Embryonic facial prominence (tissue), 1 donor: ENCODE measurements around the gene RIMBP2.

ENCODE experiments used
- DNase-seq: peaks from one replicate; pipeline ENCODE4 v3.0.0-alpha.2; 2016; ENCODE audit errors: extremely low spot score

The RIMBP2 gene

DNA sequence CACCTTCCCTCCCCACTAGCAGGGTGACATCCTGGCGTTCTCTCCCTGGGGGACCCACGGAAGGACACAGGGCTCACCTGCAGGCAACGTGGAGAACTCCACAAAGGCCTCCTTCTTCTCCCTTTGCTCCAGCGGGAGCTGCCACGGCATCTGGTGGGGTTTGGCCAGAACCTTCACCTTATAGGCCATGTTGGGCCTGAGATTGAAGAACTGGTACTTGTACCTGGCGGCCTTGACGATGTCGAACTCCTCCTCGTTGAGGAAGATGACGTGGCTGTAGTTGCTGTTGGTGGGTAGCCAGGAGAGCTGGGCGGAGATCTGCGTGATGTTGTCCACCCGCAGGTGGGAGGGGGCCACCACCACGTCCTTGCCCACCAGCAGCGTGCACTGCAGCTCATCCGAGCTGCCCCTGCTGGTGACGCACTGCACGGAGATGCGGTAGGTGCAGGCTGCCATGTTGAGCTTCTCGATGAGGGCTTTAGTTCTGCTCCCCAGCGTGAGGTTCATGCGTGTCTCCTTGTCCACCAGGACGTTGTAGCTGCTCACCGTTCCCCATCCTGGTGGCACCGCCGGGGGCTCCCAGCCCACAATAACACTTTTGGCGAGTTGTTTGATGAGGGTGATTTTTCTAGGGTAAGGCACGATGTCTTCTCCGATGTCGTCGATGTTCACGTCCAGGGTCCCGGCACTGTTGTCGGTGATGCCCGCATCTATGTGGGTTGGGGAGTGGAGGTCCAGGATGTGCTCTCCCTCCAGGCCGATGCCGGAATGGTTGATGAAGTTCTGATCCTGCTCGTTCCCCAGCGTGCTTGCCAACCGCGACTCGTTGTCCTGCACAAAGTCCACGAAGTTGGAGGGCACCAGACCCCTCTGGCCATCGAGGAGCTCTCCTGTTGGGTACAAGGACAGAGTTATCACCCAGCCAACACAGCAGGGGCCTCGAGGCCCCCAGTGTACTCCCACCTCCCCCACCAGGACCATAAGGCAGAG lies 274.0 kb downstream of the RIMBP2 start:
- no peak for DNase-seq

DNA sequence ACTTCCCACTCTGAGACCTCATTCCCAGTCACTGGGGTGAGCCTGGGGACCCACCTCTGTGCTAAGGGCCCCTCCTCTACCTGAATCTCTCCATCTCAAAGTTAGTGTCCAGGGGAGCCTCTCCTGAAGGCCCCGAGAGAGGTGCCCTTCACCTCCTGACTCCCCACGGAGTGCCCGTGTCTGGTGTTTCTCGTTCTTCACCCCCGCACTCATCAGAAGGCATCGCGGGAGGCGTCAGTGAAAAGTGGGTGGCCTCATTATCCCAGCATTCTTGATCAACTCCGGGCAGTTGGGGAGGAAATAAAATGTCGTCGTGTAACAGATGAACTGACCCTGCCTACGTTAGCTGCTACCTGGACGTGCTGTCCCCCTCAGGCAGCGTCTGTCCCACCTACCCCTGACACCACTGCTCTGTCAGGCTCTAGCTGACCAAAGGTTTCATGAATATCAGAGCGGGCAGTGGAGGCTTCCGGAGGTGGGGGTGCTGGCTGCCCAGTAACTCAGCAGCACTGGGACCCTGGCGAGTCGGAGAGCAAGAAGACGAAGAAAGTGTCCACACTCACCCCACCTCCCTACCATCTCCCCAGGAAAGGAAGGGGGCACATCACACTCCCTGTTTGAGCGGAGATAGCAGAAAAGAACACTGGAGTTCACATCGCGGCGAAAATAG lies 275.6 kb downstream of the RIMBP2 start:
- no peak for DNase-seq

DNA sequence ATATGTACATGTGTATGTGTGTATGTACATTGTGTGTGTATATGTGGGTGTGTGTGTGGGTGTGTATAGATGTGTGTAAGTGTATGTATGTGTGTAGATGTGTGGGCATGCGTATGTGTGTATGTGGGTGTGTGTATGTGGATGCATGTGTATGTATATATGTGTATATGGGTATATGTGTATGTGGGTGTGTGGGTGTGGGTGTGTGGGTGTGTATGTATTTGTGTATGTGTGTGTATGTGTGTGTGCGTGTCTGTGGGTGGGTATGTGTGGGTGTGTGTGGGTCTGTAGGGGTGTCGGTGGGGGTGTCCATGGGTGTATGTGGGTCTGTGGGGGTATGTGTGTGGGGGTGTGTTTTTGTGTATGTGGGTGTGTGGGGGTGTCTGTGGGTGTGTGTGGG lies 276.8 kb downstream of the RIMBP2 start:
- DNase-seq: no peak

DNA sequence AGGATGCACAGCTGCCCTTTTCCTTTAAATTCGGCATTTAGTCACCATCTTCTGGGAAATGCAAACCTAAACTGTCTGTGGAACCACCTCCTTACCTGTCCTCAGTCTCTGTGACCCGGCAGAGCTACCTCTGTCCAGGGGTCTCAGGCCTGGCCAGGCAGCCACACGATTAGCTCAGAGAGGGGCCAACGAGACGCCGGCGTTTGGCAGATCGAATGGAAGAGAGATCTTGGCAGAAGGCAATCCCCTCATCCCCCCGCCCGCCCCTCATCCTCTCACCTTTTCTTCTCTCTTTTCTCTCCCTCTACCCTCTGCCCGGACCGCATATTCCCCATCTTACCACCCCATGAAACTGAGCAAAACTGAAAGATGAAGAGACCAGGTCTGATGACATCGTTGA lies 277.4 kb downstream of the RIMBP2 start:
- DNase-seq: no peak

DNA sequence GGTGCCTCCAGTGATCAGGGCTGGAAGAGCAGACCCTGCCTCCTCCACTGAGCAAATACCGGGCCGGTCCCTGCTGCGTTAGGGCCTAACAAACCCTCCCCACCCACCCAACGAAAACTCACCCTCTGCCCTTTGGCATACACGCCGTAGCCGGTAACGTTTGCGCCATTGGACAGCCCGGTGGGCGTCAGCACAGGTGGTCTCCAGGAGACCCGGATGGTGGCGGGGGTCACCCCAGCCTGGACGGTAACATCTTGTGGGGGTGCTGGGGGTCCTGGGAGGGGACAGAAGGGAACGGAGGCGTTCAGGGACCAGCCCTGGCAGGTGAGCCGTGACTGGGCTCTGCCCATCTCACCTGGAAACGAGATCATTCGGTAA lies 277.9 kb downstream of the RIMBP2 start:
- no peak for DNase-seq

DNA sequence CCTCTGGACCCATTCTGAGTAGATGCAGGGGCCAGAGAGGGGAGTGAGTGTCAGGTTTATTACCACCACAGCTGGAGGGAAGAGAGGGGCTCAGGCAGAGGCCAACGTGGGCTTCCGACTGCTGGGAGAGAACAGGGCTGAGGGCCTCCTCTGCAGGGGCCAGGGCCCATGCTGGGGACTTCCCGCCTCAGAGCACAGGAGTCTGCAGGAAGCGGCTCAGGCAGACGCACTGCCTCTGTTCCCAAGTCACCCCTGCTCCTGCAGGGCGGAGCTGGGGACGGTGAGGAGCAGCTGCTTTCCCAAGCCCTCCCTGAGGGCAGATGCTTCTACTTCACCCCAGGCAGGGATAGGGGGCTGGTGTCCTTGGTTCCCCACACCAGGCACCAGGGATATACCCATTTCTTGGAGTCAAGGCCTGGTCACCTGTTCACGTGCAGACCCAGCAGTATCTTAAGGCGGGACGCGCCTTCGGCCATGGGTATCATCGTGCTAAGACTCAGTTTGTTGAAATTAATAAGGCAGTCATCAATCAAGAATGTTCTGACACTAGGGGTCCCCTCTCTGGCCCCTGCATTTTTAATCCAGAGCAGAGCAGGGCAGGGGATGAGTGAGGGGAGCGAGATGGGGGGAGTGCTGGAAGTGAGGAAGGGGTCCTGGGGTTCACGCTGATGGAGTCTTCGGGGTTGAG lies 278.4 kb downstream of the RIMBP2 start:
- DNase-seq: no peak

DNA sequence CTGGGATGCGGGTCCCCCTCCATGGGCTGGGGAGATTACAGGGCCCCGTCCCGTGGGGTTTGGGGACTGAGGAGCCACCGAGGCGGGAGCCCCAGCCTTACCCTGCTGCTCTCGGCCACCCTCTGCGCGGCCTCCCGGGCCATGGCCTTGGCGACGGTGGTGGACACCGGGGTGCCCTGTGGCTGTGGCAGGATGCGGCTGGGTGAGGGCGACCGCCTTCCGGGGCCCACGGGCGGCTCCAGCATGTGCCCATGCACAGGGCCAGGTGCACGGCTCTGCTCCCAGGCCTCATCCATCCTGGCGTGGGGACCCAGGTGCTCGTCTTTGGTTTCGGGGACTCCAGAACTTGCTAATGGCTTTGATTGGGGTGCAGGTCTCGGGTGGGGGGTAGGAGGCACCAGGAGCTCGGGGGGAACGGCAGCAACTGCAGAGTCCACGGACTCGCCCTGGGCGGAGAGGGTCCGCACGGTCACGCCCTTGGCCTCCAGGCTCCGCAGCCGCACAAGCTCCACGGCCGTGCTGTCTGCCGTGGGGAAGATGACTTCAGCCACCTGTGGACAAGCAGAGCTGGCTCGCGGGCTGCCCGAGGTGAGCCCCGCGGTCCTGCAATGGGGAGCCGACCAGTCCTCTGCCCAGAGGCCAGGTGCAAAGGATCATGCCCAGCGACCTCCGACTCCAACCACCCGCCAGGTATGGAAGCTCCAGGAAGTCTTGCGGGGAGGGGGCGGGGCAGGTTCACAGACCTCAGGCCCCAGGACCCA lies 279.2 kb downstream of the RIMBP2 start:
- no peak for DNase-seq

DNA sequence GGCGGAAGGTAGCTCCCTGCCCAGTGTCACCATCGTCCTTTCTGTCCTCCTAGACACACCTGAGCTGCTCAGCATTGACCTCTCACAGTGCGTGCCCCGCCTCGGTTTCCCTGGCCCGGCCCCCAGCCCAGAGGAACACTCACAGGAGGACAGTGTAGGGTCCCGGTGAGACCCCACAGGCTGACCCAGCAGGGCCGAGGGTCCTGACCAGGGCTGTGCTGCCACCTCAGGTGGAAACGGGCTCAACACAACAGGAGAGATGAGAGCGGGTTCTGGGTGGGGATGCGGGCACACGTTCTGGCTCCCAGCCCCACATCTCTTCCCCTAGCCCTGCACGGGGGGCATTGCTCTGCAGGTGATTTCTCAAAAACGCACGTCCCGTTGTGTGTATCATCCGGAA lies 280.3 kb downstream of the RIMBP2 start:
- no peak for DNase-seq

DNA sequence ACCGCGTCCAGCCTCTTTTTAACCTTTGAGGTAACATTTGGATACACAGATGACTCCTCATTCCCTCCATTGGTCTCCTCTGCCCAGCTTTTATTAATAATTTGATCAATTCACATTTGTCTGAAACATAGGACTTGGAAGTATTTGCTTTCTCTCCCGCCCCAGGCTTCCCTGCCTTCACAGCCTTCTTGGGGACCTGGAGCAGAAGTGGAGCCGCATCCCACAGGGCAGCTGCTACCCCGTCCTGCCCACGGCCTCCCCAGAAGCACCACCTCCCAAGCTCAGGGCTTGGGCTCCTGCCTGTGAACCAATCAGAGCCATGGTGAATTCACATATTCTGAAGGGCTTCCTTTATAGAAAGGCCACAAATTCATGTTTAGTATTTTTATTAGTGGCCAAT lies 280.8 kb downstream of the RIMBP2 start:
- no peak for DNase-seq

DNA sequence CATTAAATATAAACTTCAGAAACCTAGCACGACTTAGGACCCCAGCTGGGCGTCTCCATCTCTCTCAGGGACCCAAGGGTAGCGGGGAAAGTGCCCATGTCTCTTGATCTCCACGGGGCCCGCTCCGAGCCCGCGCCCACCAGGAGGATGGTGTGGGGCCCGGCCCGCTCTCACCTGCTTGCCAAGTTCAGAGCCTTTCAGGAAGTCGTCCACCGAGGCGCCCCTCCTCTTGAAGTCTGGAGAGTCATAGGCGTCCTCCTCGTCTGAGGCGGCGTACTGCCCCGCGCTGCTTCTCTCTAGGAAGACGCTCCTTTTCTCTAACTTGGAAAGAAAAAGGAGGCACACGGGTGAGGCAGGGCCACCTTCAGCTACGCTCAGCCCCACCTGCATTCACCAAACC lies 281.5 kb downstream of the RIMBP2 start:
- DNase-seq: no peak

DNA sequence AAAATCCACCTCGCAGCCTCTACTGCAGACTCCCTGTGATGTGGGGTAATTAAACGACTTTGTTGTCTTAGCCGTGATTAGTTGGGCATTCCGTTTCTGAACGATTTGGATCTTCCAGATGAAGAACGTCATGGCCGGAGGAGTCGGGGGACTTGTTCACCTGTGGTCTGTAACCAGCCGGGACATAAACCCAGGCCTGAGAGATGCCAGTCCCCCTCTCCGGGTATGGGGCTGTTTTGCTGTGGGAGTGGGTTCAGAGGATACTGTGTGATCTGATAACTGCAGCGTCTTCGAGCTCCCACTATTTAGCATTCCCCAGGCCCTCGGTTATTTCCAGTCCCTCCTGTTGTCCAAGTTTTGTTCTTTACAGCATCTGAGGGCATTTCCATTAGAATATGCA lies 282.3 kb downstream of the RIMBP2 start:
- DNase-seq: no peak

DNA sequence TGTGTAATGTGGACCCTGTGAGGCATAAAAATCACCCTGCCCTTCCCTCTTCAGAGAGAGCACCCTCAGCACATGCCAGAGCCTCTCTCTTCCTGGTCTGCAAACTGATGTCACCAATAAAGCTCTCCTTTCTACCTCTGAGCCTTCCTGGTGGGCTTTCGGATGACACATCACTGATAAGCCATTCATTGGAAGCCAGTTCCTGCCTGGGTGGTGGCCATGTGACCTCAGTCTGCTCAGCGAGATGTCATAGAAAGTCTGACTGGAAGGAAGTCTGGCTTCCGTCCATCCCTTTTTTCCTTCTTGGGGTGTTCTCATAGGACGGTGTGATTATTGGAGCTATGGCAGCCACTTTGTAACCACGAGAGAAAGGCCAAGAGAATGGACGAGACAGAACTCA lies 282.7 kb downstream of the RIMBP2 start:
- no peak for DNase-seq

DNA sequence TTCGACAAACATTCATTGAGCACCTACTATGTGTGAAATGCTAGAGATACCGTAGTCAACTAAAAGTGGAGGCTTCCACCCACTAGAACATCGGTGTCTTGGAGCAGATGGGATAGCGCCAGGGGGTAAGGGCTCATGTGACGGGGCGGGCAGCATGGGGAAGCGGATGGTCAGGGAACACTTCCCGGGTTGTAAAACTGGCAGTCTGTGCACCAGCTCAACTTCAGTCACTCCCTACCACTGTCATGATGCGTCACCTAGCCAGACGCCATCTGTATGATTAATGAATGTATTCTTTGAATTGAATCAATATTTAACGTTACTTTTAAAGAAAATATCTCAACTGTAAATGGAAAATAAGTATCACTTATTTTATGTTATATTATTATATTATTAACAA lies 284.9 kb downstream of the RIMBP2 start:
- DNase-seq: no peak

DNA sequence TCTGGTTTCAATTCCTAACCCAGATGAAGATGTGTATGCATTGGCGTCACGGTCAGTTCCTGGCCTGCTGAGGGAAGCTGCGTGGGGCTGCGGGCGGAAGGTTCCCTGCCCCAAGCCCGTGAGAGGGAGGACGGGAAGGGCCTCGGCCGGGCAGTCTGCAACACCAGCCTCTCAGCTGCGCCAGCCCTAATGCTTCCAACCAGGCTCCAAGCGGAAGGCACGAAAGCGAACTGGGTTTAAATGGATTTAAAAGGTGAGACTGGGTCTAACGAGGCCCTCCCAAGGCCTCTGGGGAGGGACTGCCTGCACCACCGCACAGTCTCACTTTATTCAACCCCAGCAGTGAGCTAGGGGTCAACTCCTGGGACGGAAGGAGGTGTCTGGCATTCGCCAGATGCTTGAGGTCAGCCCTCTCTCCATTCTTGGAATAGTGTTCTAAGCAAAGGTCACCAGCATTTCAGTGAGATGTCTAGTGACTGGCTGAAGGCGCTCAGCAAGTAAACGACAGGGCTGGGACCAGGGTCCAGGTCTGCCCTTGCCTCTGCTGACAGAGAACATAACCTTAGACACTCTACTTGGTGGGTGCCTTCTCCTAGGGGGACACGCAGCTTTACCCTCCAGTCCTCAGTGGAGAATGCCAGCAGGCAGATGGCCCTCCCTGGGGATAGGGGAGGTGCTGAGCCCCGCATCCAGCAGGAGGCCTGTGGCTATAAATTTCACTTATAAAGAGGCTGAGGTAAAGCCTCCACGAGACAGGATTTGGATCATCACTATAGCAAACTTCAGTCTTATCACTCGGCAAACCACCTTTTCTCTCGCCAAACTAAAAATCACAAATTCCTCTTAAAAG lies 286.2 kb downstream of the RIMBP2 start:
- no peak for DNase-seq

DNA sequence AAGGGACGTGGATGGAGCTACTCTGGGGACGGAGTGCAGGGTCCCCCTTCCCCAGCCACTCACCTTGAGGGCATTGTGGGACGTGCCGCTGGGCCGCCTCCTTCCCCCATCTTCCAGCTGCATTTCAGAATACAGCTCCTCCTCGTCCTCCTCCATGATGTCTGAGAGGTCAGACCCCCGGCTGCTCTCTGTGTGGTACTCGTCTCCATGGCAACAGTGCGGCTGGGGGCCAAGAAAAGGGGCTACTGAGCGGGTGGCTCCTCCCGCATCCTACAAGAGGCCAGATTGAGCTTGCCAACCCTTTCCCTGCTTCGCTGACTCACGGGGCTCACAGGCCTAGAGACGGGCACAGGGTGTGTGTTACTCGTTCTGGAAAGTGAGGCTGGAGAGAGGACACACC lies 288.0 kb downstream of the RIMBP2 start:
- no peak for DNase-seq

DNA sequence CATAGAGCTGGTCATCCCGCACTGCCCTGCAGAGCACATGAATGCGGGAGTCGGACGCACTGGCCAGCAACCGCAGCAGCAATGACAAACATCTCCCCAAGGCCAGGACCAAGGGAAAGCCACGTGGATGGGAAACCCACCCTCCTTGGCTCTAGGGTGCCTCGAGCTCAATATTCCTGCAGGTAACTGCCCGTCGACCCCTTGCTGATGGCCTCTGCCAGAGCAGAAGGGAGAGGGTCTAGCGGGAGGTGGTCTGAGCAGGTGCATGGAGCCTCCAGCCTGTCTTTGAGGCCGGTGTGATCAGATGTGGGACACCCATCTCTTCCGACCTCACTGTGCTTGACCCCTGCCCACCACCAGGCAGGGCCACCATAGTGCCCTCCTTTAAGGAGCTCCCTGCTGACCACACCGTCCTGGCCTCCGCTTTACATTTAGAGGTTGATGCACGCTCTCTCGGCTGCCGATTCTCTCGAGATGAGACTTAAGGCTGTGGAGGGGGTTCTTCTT lies 288.7 kb downstream of the RIMBP2 start:
- no peak for DNase-seq

DNA sequence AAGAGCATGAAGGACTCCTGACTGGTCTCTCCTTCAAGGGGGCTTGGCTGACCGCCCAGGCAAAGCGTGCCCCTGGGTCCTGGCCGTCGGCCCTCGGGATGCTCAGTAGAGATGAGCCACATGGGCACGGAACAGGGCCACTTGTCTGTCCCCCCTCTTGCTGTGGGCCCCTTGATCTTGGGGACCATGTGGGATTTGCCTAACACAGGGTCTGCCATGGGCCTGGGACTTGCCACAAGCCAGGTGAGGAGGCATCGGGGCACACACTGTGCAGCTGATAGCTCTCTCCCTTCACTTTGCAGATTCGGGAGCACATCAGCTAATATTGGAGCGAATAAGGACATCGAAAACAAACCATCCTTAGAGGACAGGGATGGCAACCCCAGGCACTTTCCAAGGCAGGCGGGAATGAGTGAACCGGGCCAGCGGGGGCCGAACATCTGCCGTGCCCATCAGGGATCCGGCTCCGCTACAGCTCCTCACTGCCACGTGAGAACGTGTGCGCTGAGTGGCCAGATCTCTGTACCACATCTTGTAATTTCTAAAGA lies 290.3 kb downstream of the RIMBP2 start:
- DNase-seq: no peak

DNA sequence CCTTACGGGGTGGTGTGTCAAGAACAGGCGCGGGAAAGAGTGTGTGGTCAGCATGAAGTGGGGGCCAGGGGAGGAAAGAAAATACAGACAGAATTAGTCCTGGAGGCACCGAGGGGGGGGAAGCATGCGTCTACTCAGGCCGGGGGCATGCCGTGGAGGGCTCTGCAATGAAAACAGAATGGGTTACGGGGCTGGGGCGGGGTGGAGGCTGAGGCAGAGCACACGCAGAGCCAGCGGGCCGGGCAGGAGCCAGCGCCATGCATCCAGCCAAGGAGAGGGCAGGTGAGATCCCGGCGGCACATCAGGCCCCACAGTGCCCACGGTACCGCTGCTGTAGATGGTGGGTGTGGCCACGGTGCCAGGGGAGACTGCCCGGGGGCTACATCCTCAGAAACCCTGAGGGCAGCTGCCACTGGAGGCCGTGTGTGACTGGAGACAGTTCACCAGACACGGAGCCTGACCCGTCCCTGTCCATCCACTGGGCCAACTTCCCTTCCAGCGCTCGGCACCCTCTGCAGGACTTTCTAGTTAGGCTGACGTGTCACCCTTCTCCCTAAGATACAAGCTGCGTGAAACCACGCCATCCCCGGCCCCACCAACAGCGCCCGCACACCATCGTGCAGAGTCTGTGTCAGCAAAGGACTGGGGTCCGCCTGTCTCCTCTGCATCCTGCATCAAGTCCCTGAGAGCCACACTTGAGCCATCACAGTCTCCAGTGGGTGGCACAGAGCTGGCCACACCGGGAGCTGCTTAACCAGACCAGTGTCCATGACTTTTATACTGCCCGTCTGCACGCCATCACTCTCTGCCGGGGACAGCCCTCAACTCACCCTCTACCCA lies 291.0 kb downstream of the RIMBP2 start:
- no peak for DNase-seq
